GF-D8 (cell line): ENCODE measurements around the gene HAPLN3.

Experiments
- DNase-seq: peaks from one replicate; lab custom pipeline; 2025; lab: John Stamatoyannopoulos, UW

HAPLN3 gene

DNA sequence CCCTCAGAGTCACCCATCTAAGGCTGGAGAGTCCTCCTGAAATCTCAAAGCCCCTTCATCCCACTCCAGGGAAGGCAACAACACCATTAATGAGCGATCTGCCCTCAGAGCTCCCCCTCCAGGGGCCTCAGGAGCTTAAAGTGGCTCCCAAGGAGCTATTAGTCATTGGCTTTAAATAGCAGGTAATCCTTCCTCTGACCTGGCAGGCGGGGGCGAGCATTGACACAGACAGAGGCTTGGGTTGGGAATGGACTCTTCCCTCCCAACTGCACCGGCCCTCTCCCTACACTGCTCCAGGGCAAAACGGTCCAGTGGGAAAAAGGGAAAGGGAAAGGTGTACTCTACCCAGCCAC lies 16.4 kb upstream of the HAPLN3 start:
- no peak for DNase-seq

DNA sequence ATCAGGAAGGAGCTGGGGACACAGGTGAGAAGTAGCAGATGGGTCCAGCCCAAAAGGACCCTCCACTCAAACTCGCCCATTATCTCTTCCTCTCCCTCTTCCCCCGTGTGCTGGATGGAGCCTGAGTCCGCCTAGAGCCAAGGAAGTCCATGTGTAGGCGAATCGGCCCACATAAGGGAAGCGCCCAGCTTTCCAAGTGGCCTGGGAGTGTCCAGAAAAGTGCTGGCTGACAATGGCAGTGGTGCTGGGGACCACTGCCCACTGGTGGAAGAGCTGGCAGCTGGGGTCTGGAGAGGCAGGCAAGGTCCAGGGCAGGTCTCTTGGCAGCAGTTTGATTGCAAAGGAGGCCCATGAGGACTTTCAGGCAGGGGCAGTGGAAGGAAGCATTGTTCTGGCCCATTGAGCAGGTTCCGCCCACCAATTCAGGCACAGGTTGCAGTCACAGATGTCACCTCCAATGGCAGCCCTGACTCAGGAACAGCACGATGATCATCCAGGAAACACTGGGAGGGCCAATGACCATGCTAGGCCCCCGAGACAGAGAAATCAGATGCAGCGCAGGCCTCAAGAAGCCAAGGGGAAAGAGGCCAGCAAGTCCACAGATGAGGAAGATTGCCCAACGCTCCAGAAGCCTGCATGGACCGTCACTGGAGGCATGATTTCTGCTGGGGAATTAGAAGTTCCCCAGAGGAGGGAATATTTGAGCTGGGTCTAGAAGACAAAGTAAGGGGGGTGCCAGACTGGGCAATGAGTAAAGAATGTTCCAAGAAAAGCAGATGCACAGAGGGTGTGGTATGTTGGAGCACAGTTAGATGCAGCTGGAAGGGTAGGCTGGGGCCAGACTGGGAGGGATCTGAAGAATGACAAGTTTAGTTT lies 14.8 kb upstream of the HAPLN3 start:
- DNase-seq, result no peak

GRCh38 chr15:88908697-88909621 lies 13.6 kb upstream of the HAPLN3 start:
- no peak for DNase-seq

GRCh38 chr15:88908123-88908522 lies 12.8 kb upstream of the HAPLN3 start:
- no peak for DNase-seq

- no peak for DNase-seq
Observed at GRCh38 chr15:88907111-88907510, 11.8 kb upstream of the HAPLN3 start.

GRCh38 chr15:88906551-88906950 lies 11.2 kb upstream of the HAPLN3 start:
- no peak for DNase-seq

GRCh38 chr15:88906130-88906529 lies 10.8 kb upstream of the HAPLN3 start:
- DNase-seq, result no peak

DNA sequence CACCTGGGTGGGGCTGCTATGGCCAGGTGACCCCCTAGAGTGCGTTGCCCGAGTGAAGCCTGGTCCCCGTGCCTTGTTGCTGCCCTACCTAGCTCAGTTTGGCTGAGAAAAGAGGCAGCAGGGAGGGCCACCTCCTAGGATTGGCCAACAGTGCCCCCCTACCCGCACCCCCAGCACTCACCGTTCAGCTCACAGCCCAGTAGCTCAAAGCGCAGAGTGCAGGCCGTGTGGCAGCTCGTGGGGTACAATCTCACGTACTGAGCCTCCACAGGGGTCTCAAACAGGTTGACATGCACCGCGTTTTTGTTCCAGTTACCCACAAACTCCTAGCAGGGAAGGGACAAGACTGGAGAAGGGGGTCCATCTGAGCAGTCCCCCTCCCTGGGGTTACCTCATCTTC lies 10.2 kb upstream of the HAPLN3 start:
- DNase-seq, result no peak

- DNase-seq, result no peak
Observed at GRCh38 chr15:88904624-88905327, 9.4 kb upstream of the HAPLN3 start.

DNA sequence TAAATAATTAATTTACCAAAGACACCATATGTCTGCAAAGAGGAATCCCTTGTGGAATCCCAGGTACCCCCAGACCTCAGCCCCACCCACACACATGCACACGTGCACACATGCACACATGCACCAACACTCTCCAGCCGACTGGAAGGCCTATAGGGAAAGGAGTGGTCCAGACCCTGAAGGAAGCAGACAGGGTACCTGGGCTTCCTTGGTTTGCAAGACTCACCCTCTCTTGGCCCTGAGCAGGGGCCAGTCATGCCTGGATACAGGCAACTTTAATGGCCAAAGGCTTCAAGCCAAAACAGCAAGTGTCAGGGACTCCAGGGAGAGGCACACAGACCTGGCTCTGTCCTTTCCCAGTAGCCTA lies 8.9 kb upstream of the HAPLN3 start:
- no peak for DNase-seq

GRCh38 chr15:88902846-88903245 lies 7.5 kb upstream of the HAPLN3 start:
- DNase-seq, result no peak

- no peak for DNase-seq
Observed at GRCh38 chr15:88902221-88902835, 7.0 kb upstream of the HAPLN3 start.

- no peak for DNase-seq
Observed at GRCh38 chr15:88901508-88902220, 6.3 kb upstream of the HAPLN3 start.

DNA sequence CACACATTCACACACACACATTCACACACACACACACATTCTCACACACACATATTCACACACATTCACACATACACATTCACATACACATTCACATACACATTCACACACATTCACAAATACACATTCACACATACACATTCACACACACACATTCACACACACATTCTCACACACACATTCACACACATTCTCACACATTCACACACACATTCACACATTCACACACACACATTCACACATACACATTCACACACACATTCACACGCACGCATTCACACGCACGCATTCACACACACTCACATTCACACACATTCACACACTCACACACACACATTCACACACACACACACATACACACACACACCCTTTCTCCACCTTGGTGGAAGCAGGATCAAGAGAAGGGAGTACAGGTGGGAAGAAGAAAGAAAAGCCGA lies 5.7 kb upstream of the HAPLN3 start:
- DNase-seq, result no peak

GRCh38 chr15:88900309-88900981 lies 5.1 kb upstream of the HAPLN3 start:
- no peak for DNase-seq

- no peak for DNase-seq
Observed at GRCh38 chr15:88899251-88899650, 3.9 kb upstream of the HAPLN3 start.

DNA sequence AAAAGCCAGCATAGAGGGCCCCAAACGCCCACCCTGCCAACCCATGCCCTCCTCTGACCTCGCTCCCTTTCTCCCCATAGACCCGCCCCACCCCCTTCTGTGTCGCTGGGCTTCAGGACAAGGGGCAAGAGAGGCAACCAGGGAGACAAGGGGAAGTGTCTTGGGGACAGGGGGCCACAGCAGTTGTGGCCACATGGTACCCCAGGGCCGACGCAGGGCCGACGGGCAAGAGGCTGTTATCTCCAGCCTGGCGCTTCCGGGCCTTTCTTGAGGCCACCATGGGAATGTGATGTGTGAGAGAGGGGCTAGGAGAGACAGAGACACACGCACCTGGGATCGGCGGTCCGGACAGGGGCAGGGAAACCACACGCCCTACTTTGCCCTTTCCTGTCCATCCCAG lies 3.4 kb upstream of the HAPLN3 start:
- DNase-seq, result no peak

- DNase-seq, result no peak
Observed at GRCh38 chr15:88897456-88898194, 2.3 kb upstream of the HAPLN3 start.

DNA sequence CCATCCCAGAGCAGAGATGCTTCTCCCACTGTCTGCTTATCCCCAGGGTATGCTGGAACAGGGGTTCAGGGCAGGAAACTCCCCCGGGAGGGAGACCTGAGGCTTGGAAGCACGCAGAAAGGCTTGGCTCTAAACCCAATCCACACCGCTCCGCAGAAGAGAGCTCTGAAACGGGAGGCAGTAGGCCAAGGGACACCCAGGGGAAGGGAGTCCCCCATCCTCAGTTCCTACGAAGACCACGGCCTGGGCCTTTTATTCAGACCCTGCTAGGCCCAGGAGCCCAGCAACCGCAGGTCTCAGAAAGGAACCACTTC lies 1.8 kb upstream of the HAPLN3 start:
- DNase-seq, result no peak

GRCh38 chr15:88896333-88897033 lies 1.1 kb upstream of the HAPLN3 start:
- no peak for DNase-seq
